ENCODE results near the gene G2E3.
"Not testable (repeated sequence)": the region's sequence is repeated elsewhere in the genome, so short reads cannot be mapped to it uniquely, and the experiment has no call there.

G2E3 gene

GRCh38 chr14:30558362-30558674 lies 640 bp upstream of the G2E3 start:
- FAIRE-seq (no peak), DNase-seq (ENCODE audit: low spot score) (no peak)

GRCh38 chr14:30559638-30560091 lies 707 bp downstream of the G2E3 start:
- peak; percentile 20 for DNase-seq (ENCODE audit: low spot score)
- FAIRE-seq = no peak

GRCh38 chr14:30560581-30560980 lies 1.6 kb downstream of the G2E3 start:
- FAIRE-seq (no peak), DNase-seq (ENCODE audit: low spot score) (no peak)

- DNase-seq (ENCODE audit: low spot score) (no peak), FAIRE-seq (no peak)
Measured at GRCh38 chr14:30564235-30564867, 5.4 kb downstream of the G2E3 start.

- DNase-seq (ENCODE audit: low spot score) = no peak
- FAIRE-seq = no peak
Measured at GRCh38 chr14:30564868-30565248, 5.9 kb downstream of the G2E3 start.

- FAIRE-seq (no peak), DNase-seq (ENCODE audit: low spot score) (no peak)
Measured at GRCh38 chr14:30569216-30569902, 10.4 kb downstream of the G2E3 start.

- FAIRE-seq = no peak
- no peak for DNase-seq (ENCODE audit: low spot score)
Measured at GRCh38 chr14:30569903-30570226, 10.9 kb downstream of the G2E3 start.

GRCh38 chr14:30572237-30572636 lies 13.3 kb downstream of the G2E3 start:
- FAIRE-seq = no peak

GRCh38 chr14:30572771-30573170 lies 13.8 kb downstream of the G2E3 start:
- no peak for FAIRE-seq
- DNase-seq (ENCODE audit: low spot score) = no peak

More at GRCh38 chr14:30572237-30572636, 13.3 kb downstream of the G2E3 start:
- DNase-seq (ENCODE audit: low spot score) = no peak

- DNase-seq (ENCODE audit: low spot score) (no peak), FAIRE-seq (no peak)
Measured at GRCh38 chr14:30573226-30573814, 14.4 kb downstream of the G2E3 start.

- FAIRE-seq = no peak
- no peak for DNase-seq (ENCODE audit: low spot score)
Measured at GRCh38 chr14:30573966-30574365, 15.0 kb downstream of the G2E3 start.

- DNase-seq (ENCODE audit: low spot score); FAIRE-seq: not testable (repeated sequence)
Measured at GRCh38 chr14:30574777-30575176, 15.8 kb downstream of the G2E3 start.

- not testable (repeated sequence) for DNase-seq (ENCODE audit: low spot score); FAIRE-seq
Measured at GRCh38 chr14:30576333-30576732, 17.4 kb downstream of the G2E3 start.

- DNase-seq (ENCODE audit: low spot score) (no peak), FAIRE-seq (no peak)
Measured at GRCh38 chr14:30580616-30581282, 21.8 kb downstream of the G2E3 start.

- DNase-seq (ENCODE audit: low spot score) (no peak), FAIRE-seq (no peak)
Measured at GRCh38 chr14:30581283-30581625, 22.3 kb downstream of the G2E3 start.

- no peak for FAIRE-seq
Measured at GRCh38 chr14:30582376-30582775, 23.4 kb downstream of the G2E3 start.

GRCh38 chr14:30584058-30584630 lies 25.2 kb downstream of the G2E3 start:
- DNase-seq (ENCODE audit: low spot score) (no peak), FAIRE-seq (no peak)

More at GRCh38 chr14:30582376-30582775, 23.4 kb downstream of the G2E3 start:
- DNase-seq (ENCODE audit: low spot score) = no peak

- DNase-seq (ENCODE audit: low spot score) (no peak), FAIRE-seq (no peak)
Measured at GRCh38 chr14:30585204-30585603, 26.2 kb downstream of the G2E3 start.

GRCh38 chr14:30587141-30587540 lies 28.2 kb downstream of the G2E3 start:
- DNase-seq (ENCODE audit: low spot score) (no peak), FAIRE-seq (no peak)

- DNase-seq (ENCODE audit: low spot score) = no peak
- FAIRE-seq = no peak
Measured at GRCh38 chr14:30588873-30589272, 29.9 kb downstream of the G2E3 start.

GRCh38 chr14:30596935-30597334 lies 38.0 kb downstream of the G2E3 start:
- FAIRE-seq (no peak), DNase-seq (ENCODE audit: low spot score) (no peak)

GRCh38 chr14:30597504-30597903 lies 38.5 kb downstream of the G2E3 start:
- DNase-seq (ENCODE audit: low spot score) (no peak), FAIRE-seq (no peak)
